H1 (cell line): ENCODE results near the gene FASTKD3. TPM values are rescaled to one million over a fixed set of nuclear protein-coding genes. Genes with fewer than 3 reads are reported as not detected.

ENCODE experiments used
- CTCF ChIA-PET: fragments of 300-600 bp; sonication (Branson Sonifier 250); formaldehyde crosslinking; loops from one replicate; lab custom pipeline; 2021; ENCODE audit not compliant: partially characterized antibody; lab: Charles Lee
- POLR2A ChIA-PET: fragments of 300-600 bp; sonication (Branson Sonifier 250); formaldehyde crosslinking; loops from one replicate; lab custom pipeline; 2021; ENCODE audit warnings: inconsistent platforms; ENCODE audit not compliant: partially characterized antibody; lab: Charles Lee
- DNase-seq, 2 experiments: peaks; one replicate each; pipeline versions ENCODE4 v3.0.0 to v3.0.0-alpha.2; 2010 to 2022; ENCODE audit warnings: low spot score in 2 of 2, low read depth in 1 of 2, mixed read lengths in 1 of 2
- FAIRE-seq: peaks from 2 replicates; lab custom pipeline; 2011; peaks lifted over from hg19 to GRCh38; lab: Jason Lieb, UNC
- H2AFZ ChIP-seq: 2 replicates; pipeline ENCODE4 v1.8.1; 2012; ENCODE audit warnings: low read length, inconsistent platforms
- H2AK5ac ChIP-seq: 2 replicates; pipeline ENCODE4 v1.6.1; 2013; ENCODE audit warnings: low read depth, low read length
- H2BK120ac ChIP-seq: replicated peaks from 2 replicates; pipeline ENCODE3; 2013; ENCODE audit warnings: low read depth, low read length, inconsistent platforms
- H2BK12ac ChIP-seq: 2 replicates; pipeline ENCODE4 v1.6.1; 2013; ENCODE audit warnings: low read depth, low read length
- H2BK15ac ChIP-seq: 2 replicates; pipeline ENCODE4 v1.6.1; 2013; ENCODE audit warnings: low read length
- H2BK20ac ChIP-seq: 2 replicates; pipeline ENCODE4 v1.6.1; 2013; ENCODE audit warnings: low read length
- H2BK5ac ChIP-seq: 2 replicates; pipeline ENCODE4 v1.6.1; 2013; ENCODE audit warnings: low read depth, low read length
- H3K14ac ChIP-seq: 2 replicates; pipeline ENCODE4 v1.6.1; 2013; ENCODE audit warnings: inconsistent platforms; ENCODE audit not compliant: insufficient read length
- H3K18ac ChIP-seq: 2 replicates; pipeline ENCODE4 v1.6.1; 2013; ENCODE audit warnings: low read length; ENCODE audit errors: extremely low read depth
- H3K23ac ChIP-seq: 2 replicates; pipeline ENCODE4 v1.6.1; 2013; ENCODE audit warnings: inconsistent platforms; ENCODE audit not compliant: insufficient read length
- H3K23me2 ChIP-seq: 2 replicates; pipeline ENCODE4 v1.6.1; 2013; ENCODE audit warnings: low read depth, low read length
- H3K27ac ChIP-seq: 2 replicates; pipeline ENCODE4 v1.6.1; 2011; ENCODE audit warnings: low read depth, low read length, inconsistent platforms
- H3K27me3 ChIP-seq, 4 experiments: replicated peaks in 1 of 4; 1 replicate in 1 of 4; 2 replicates in 3 of 4; pipeline versions ENCODE4 v1.6.1 to v1.8.1; 2011 to 2013; ENCODE audit warnings: low read length in 3 of 4, mild to moderate bottlenecking in 3 of 4, inconsistent platforms in 2 of 4, mixed read lengths in 2 of 4, moderate library complexity in 1 of 4; ENCODE audit not compliant: control insufficient read depth in 3 of 4, insufficient read depth in 3 of 4; ENCODE audit errors: extremely low read depth in 1 of 4
- H3K36me3 ChIP-seq, 4 experiments: 2 replicates each; pipeline versions ENCODE4 v1.6.1 to v1.8.1; 2011 to 2013; ENCODE audit warnings: mild to moderate bottlenecking in 4 of 4, low read length in 3 of 4, moderate library complexity in 2 of 4, control low read depth in 1 of 4, inconsistent platforms in 1 of 4; ENCODE audit not compliant: insufficient read depth in 4 of 4, control insufficient read depth in 2 of 4
- H3K4ac ChIP-seq: replicated peaks from 2 replicates; pipeline ENCODE3; 2013; ENCODE audit warnings: low read length, low read depth, mixed read lengths, inconsistent platforms; ENCODE audit not compliant: insufficient read length
- H3K4me1 ChIP-seq, 4 experiments: replicated peaks in 1 of 4; 1 replicate in 1 of 4; 2 replicates in 3 of 4; pipeline versions ENCODE4 v1.6.1 to v1.8.1; 2011 to 2013; ENCODE audit warnings: low read length in 3 of 4, inconsistent platforms in 2 of 4, mixed read lengths in 1 of 4; ENCODE audit not compliant: insufficient read depth in 4 of 4, control insufficient read depth in 3 of 4
- H3K4me2 ChIP-seq, 2 experiments: 2 replicates each; pipeline versions ENCODE4 v1.6.1 to v1.8.1; 2011 to 2013; ENCODE audit warnings: low read depth in 2 of 2, low read length in 2 of 2, control low read depth in 1 of 2, inconsistent platforms in 1 of 2, mild to moderate bottlenecking in 1 of 2; ENCODE audit not compliant: insufficient read depth in 1 of 2
- H3K4me3 ChIP-seq, 4 experiments: fragments of 200-600, 300-600 bp in 1 of 4; sonication (generic), shearing (Covaris generic), sonication (Bioruptor Twin) in 1 of 4; 2 replicates each; pipeline versions ENCODE4 v1.5.1 to v1.8.1; 2011 to 2016; ENCODE audit warnings: low read length in 4 of 4, low read depth in 3 of 4, control low read depth in 2 of 4, inconsistent platforms in 2 of 4, mild to moderate bottlenecking in 2 of 4, mixed read lengths in 1 of 4, moderate library complexity in 1 of 4; ENCODE audit not compliant: insufficient read depth in 2 of 4; ENCODE audit errors: extremely low read depth in 1 of 4
- H3K56ac ChIP-seq: replicated peaks from 2 replicates; pipeline ENCODE3; 2013; ENCODE audit warnings: low read depth, mild to moderate bottlenecking, mixed read lengths, low read length, inconsistent platforms; ENCODE audit not compliant: insufficient read length
- H3K79me1 ChIP-seq: 2 replicates; pipeline ENCODE4 v1.6.1; 2013; ENCODE audit warnings: low read depth, low read length, control low read depth
- H3K79me2 ChIP-seq, 2 experiments: 2 replicates each; pipeline versions ENCODE4 v1.6.1 to v1.8.1; 2012 to 2013; ENCODE audit warnings: low read length in 2 of 2, mild to moderate bottlenecking in 2 of 2, inconsistent platforms in 1 of 2; ENCODE audit not compliant: insufficient read depth in 2 of 2, control insufficient read depth in 1 of 2
- H3K9ac ChIP-seq, 4 experiments: replicated peaks in 1 of 4; 1 replicate in 1 of 4; 2 replicates in 3 of 4; pipeline versions ENCODE4 v1.6.1 to v1.8.1; 2011 to 2013; ENCODE audit warnings: low read depth in 3 of 4, low read length in 3 of 4, control low read depth in 2 of 4, mild to moderate bottlenecking in 2 of 4, moderate library complexity in 2 of 4, inconsistent platforms in 1 of 4; ENCODE audit errors: extremely low read depth in 1 of 4
- H3K9me3 ChIP-seq, 2 experiments: 2 replicates each; pipeline versions ENCODE4 v1.6.1 to v1.8.1; 2012 to 2013; ENCODE audit warnings: mild to moderate bottlenecking in 2 of 2, moderate library complexity in 2 of 2, control low read depth in 1 of 2, inconsistent platforms in 1 of 2, low read depth in 1 of 2, low read length in 1 of 2, mixed read lengths in 1 of 2; ENCODE audit not compliant: insufficient read depth in 2 of 2
- H4K20me1 ChIP-seq, 2 experiments: replicated peaks in 1 of 2; 2 replicates each; pipeline versions ENCODE3 to v1.8.1; 2011 to 2013; ENCODE audit warnings: inconsistent platforms in 2 of 2, low read length in 2 of 2, mild to moderate bottlenecking in 1 of 2; ENCODE audit not compliant: insufficient read depth in 2 of 2, control insufficient read depth in 1 of 2
- H4K5ac ChIP-seq: 2 replicates; pipeline ENCODE4 v1.6.1; 2013; ENCODE audit warnings: low read length, low read depth, mixed read lengths, inconsistent platforms; ENCODE audit not compliant: insufficient read length
- H4K8ac ChIP-seq: 2 replicates; pipeline ENCODE4 v1.8.0; 2013; ENCODE audit warnings: mild to moderate bottlenecking, moderate library complexity, low read length, inconsistent platforms; ENCODE audit not compliant: insufficient read depth; ENCODE audit errors: extremely low read depth
- H4K91ac ChIP-seq: replicated peaks from 2 replicates; pipeline ENCODE3; 2013; ENCODE audit warnings: low read length, mixed read lengths, inconsistent platforms; ENCODE audit not compliant: insufficient read length
- BCL11A ChIP-seq, 2 experiments: IDR thresholded peaks; one replicate each; pipeline ENCODE4 v1.6.1; 2011; ENCODE audit warnings: low read depth in 2 of 2, low read length in 2 of 2, mild to moderate bottlenecking in 2 of 2
- MAFK ChIP-seq: IDR thresholded peaks from 2 replicates; pipeline ENCODE4 v1.6.1; 2012; ENCODE audit warnings: low read depth, mild to moderate bottlenecking, improper control_type of control experiment, low read length
- PHF8 ChIP-seq: fragments of 200-600 bp; sonication (generic); conservative IDR thresholded peaks from 2 replicates; pipeline ENCODE4 v1.7.1; 2012; ENCODE audit warnings: low read depth, mild to moderate bottlenecking, inconsistent platforms, low read length, moderate library complexity
- TAF7 ChIP-seq: optimal IDR thresholded peaks from 2 replicates; pipeline ENCODE3; 2011; ENCODE audit warnings: low read depth, mild to moderate bottlenecking, inconsistent platforms, low read length, moderate library complexity, borderline replicate concordance
- WGBS, 2 experiments: shearing (Covaris generic) in 1 of 2; methylation state at CpG; one replicate each; pipeline versions ENCODE4 v1.1.6 to v1.1.7; 2013 to 2015; ENCODE audit warnings: low lambda C conversion rate in 2 of 2, mixed read lengths in 2 of 2, inconsistent platforms in 1 of 2, low coverage in 1 of 2, missing lambda C conversion rate in 1 of 2; ENCODE audit not compliant: insufficient replicate concordance in 2 of 2, insufficient coverage in 1 of 2, insufficient read length in 1 of 2; ENCODE audit errors: extremely low coverage in 1 of 2, missing lambda C conversion rate in 1 of 2; 5-methylcytosine and 5-hydroxymethylcytosine counted together
- polyA plus RNA-seq, 7 experiments: library from polyadenylated mRNA; depleted of rRNA in 3 of 7; stranded (reverse) in 5 of 7; unstranded in 2 of 7; fragments of >200 nt in 5 of 7; fragments of 200-250 nt in 2 of 7; gene quantifications; 1 replicate in 5 of 7; 2 replicates in 1 of 7; 4 replicates in 1 of 7; pipeline versions ENCODE4 v1.2.1 to v1.2.3, GENCODE V29; 2011 to 2013; ENCODE audit warnings: missing spikeins in 2 of 7, mixed read lengths in 2 of 7
- total RNA-seq: library from RNA; stranded (reverse); fragmentation: NEBNext Ultra II Directional; extraction: Animal tissue kit (Norgen Biotek cat#: 25700); gene quantifications from 2 replicates; pipeline ENCODE4 v1.2.1, GENCODE V29; 2021

FASTKD3 gene
- total and polyA plus RNA-seq, 2 of the 8 experiments (the other 6 are each of a cell fraction or from before 2014, with no cell fraction given), result 5.6 to 7.6 TPM

DNA sequence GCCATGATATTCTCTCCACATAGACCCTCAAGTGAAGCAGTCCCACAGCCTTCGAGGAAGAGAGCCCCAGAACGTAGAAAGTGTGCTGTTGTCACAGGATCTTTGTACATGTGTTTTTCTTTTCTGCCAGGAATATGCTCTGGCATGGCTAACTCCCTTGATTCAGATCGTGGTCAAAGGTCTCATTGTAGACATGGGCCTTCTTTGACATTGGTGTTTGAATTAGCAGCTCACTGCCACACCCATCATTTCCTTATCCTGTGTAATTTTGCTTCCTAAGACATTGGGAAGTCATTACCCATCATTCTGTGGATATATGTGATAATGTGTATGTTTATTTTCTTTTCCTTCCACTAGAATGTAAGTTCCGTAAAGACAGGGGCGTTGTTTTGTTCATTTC is 25.6 kb upstream of the FASTKD3 start:
- Histone ChIP-seq H3K4me2 (no peak overlapping the region), H3K4me1 (no peaks in the 10 kb centered on the region), H3K27me3 (no peaks in the 10 kb centered on the region), H3K18ac (no peak overlapping the region), H3K9ac (no peak overlapping the region), H4K5ac (no peak overlapping the region), H3K79me1 (no peaks in the 10 kb centered on the region), H3K79me2 (no peaks in the 10 kb centered on the region)
- DNase-seq, result no peak
- no peak for TF ChIP-seq TAF7
- TF ChIP-seq PHF8, result no peak
- TF ChIP-seq BCL11A (IDR thresholded peaks at IDR 0.05; ENCODE audit: low read depth in 2 of 2, low read length in 2 of 2), result no peak
- no peak for TF ChIP-seq MAFK
- TF ChIP-seq, all 59 proteins: peak for 0
- no peak overlapping the region for H3K4me3 ChIP-seq
- H3K9me3 ChIP-seq, result no peaks in the 10 kb centered on the region
- no peak overlapping the region for H2BK20ac ChIP-seq
- H3K36me3 ChIP-seq, result peaks cover 8 to 73% (median 53%) of the 10 kb centered on the region in 4 experiments
- no peak overlapping the region for H4K91ac ChIP-seq
- H2BK120ac ChIP-seq, result no peak overlapping the region
- no peak for FAIRE-seq
- no peaks in the 10 kb centered on the region for H3K23me2 ChIP-seq
- no peak overlapping the region for H2BK12ac ChIP-seq
- WGBS, 2 experiments, result 90% methylated on average over 5 of the region's 5 CpGs; no CpG with 5 or more reads in 1 of the 2 experiments
- ChIA-PET CTCF (no interaction called here), POLR2A (no interaction called here)
- no peak overlapping the region for H3K23ac ChIP-seq
- H4K8ac ChIP-seq, result no peak overlapping the region
- H3K14ac ChIP-seq, result no peak overlapping the region
- no peak overlapping the region for H2AFZ ChIP-seq
- H3K56ac ChIP-seq, result no peak overlapping the region
- no peak overlapping the region for H3K4ac ChIP-seq
- no peak overlapping the region for H2BK5ac ChIP-seq
- no peak overlapping the region for H3K27ac ChIP-seq
- H2BK15ac ChIP-seq, result no peak overlapping the region
- H2AK5ac ChIP-seq, result no peak overlapping the region
- peaks cover 0 to 3% of the 10 kb centered on the region in 2 experiments for H4K20me1 ChIP-seq
